ENCODE measurements around the gene CXCL8. TPM values are rescaled to one million over a fixed set of nuclear protein-coding genes. Genes with fewer than 3 reads are reported as not detected.

Gene CXCL8
- polyA plus RNA-seq, 2 of the 4 experiments (the other 2 are of a cell fraction) = 4.4 to 57.2 TPM

DNA sequence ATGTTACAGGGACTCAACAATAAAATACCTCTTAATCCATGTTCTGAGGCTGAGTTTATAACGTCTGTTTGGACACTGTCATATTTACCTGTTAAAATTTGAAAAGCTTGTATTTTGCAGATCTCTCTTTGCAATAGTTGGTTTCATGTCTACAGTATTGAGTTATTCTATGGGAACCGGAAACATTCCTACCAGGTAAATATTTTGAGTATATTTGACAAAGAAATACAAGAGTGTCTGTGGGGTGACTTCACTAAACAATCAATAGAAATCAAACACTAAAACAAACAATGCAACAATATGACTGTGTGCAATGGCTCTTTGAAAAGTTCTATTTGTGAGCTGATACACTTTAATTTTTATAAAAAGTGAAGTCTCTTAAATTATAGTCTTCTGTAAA is 47.7 kb upstream of the CXCL8 start:
- no peak overlapping the region for H3K4me3 ChIP-seq
- DNase-seq (ENCODE audit: low read depth in 1 of 2, low spot score in 1 of 2) = no peak
- WGBS (ENCODE audit: missing lambda C conversion rate) = 2% methylated on average over 2 of the region's 2 CpGs
- no peak for FAIRE-seq
- ChIA-PET POLR2A (no interaction called here), CTCF (no interaction called here)
- no peak for ATAC-seq
- TF ChIP-seq KDM1A (IDR thresholded peaks at IDR 0.05; ENCODE audit: low read depth) = no peak
- no peak for TF ChIP-seq GATA3 (IDR thresholded peaks at IDR 0.05; ENCODE audit: borderline replicate concordance)
- TF ChIP-seq CBX2 (IDR thresholded peaks at IDR 0.05; ENCODE audit: borderline replicate concordance, low read depth) = no peak
- no peak for TF ChIP-seq KDM5A (IDR thresholded peaks at IDR 0.05)
- TF ChIP-seq FOSB (CRISPR knock-in tag; IDR thresholded peaks at IDR 0.05) = no peak
- TF ChIP-seq CHD2 (IDR thresholded peaks at IDR 0.05; ENCODE audit: low read length, partially characterized antibody) = no peak
- no peak for TF ChIP-seq POLR2AphosphoS2 (conservative IDR thresholded peaks at IDR 0.05; ENCODE audit: low read length)
- no peak for TF ChIP-seq FOXS1 (CRISPR knock-in tag; IDR thresholded peaks at IDR 0.05)
- TF ChIP-seq, protein P1, sequence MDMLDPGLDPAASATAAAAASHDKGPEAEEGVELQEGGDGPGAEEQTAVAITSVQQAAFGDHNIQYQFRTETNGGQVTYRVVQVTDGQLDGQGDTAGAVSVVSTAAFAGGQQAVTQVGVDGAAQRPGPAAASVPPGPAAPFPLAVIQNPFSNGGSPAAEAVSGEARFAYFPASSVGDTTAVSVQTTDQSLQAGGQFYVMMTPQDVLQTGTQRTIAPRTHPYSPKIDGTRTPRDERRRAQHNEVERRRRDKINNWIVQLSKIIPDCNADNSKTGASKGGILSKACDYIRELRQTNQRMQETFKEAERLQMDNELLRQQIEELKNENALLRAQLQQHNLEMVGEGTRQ (IDR thresholded peaks at IDR 0.05) = no peak
- TF ChIP-seq, protein P2, sequence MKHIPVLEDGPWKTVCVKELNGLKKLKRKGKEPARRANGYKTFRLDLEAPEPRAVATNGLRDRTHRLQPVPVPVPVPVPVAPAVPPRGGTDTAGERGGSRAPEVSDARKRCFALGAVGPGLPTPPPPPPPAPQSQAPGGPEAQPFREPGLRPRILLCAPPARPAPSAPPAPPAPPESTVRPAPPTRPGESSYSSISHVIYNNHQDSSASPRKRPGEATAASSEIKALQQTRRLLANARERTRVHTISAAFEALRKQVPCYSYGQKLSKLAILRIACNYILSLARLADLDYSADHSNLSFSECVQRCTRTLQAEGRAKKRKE (CRISPR knock-in tag; IDR thresholded peaks at IDR 0.05; ENCODE audit: low read depth) = no peak
- TF ChIP-seq, protein P3, sequence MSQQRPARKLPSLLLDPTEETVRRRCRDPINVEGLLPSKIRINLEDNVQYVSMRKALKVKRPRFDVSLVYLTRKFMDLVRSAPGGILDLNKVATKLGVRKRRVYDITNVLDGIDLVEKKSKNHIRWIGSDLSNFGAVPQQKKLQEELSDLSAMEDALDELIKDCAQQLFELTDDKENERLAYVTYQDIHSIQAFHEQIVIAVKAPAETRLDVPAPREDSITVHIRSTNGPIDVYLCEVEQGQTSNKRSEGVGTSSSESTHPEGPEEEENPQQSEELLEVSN (IDR thresholded peaks at IDR 0.05; ENCODE audit: borderline replicate concordance, low read depth) = no peak
- TF ChIP-seq, protein P4, sequence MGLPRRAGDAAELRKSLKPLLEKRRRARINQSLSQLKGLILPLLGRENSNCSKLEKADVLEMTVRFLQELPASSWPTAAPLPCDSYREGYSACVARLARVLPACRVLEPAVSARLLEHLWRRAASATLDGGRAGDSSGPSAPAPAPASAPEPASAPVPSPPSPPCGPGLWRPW (IDR thresholded peaks at IDR 0.05) = no peak
- TF ChIP-seq ZFP36 (IDR thresholded peaks at IDR 0.05; ENCODE audit: borderline replicate concordance, partially characterized antibody) = no peak
- no peak for TF ChIP-seq JUNB (IDR thresholded peaks at IDR 0.05)
- no peak for TF ChIP-seq BHLHE40 (IDR thresholded peaks at IDR 0.05; ENCODE audit: low read depth, low read length)
- TF ChIP-seq HOXB5 (CRISPR knock-in tag; IDR thresholded peaks at IDR 0.05) = no peak
- no peak for TF ChIP-seq RCOR1 (IDR thresholded peaks at IDR 0.05; ENCODE audit: low read depth, low read length)
- H3K4me2 ChIP-seq = peak overlapping the region; percentile 47
- peak overlapping the region; percentile 21; a peak in 3 of 6 replicates for H3K27ac ChIP-seq
- H3K4me1 ChIP-seq = peaks cover 28% of the 10 kb centered on the region
- no peaks in the 10 kb centered on the region for H3K9me3 ChIP-seq

DNA sequence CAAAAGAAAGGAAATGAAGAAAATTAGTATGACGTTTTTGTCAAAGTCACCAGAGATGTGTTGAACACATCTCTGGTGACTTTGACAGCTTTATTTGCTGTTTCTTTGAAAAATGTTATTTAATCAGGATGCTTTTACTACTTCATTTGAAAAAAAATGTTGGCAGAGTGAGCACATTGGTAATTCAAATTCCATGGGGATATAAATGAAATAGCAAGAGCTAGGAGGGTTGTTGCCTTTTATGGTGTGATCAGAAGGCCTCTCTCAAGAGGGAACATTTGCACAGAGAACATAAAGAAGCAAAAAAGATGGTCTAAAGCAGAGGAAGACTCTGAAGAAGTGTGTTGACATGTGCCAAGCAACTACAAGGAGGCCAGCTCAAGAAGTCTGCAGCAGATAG is 46.6 kb upstream of the CXCL8 start:
- TF ChIP-seq JUN (IDR thresholded peaks at IDR 0.05) (no peak), FOSL2 (IDR thresholded peaks at IDR 0.05) (no peak), FOSL2 (CRISPR knock-in tag; IDR thresholded peaks at IDR 0.05) (no peak), MAFK (IDR thresholded peaks at IDR 0.05; ENCODE audit: partially characterized antibody) (no peak), EHF (CRISPR knock-in tag; IDR thresholded peaks at IDR 0.05) (no peak), CHD2 (IDR thresholded peaks at IDR 0.05; ENCODE audit: low read length, partially characterized antibody) (no peak), KDM1A (IDR thresholded peaks at IDR 0.05; ENCODE audit: low read depth) (no peak)
- TF ChIP-seq, protein P5, sequence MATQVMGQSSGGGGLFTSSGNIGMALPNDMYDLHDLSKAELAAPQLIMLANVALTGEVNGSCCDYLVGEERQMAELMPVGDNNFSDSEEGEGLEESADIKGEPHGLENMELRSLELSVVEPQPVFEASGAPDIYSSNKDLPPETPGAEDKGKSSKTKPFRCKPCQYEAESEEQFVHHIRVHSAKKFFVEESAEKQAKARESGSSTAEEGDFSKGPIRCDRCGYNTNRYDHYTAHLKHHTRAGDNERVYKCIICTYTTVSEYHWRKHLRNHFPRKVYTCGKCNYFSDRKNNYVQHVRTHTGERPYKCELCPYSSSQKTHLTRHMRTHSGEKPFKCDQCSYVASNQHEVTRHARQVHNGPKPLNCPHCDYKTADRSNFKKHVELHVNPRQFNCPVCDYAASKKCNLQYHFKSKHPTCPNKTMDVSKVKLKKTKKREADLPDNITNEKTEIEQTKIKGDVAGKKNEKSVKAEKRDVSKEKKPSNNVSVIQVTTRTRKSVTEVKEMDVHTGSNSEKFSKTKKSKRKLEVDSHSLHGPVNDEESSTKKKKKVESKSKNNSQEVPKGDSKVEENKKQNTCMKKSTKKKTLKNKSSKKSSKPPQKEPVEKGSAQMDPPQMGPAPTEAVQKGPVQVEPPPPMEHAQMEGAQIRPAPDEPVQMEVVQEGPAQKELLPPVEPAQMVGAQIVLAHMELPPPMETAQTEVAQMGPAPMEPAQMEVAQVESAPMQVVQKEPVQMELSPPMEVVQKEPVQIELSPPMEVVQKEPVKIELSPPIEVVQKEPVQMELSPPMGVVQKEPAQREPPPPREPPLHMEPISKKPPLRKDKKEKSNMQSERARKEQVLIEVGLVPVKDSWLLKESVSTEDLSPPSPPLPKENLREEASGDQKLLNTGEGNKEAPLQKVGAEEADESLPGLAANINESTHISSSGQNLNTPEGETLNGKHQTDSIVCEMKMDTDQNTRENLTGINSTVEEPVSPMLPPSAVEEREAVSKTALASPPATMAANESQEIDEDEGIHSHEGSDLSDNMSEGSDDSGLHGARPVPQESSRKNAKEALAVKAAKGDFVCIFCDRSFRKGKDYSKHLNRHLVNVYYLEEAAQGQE (IDR thresholded peaks at IDR 0.05) = no peak
- Histone ChIP-seq H3K4me3 (no peak overlapping the region), H3K4me1 (peaks cover 28% of the 10 kb centered on the region), H3K9me3 (no peaks in the 10 kb centered on the region), H3K27ac (0 out of 6 replicates have a peak overlapping the region, but pooled peaks of 1 of the 2 experiments have one; percentile 10), H3K4me2 (no peak overlapping the region)
- 92% methylated on average over 1 of the region's 1 CpG for WGBS (ENCODE audit: missing lambda C conversion rate)
- FAIRE-seq (no peak), DNase-seq (ENCODE audit: low read depth in 1 of 2, low spot score in 1 of 2) (no peak), ATAC-seq (no peak)
- ChIA-PET CTCF (interaction anchor here (1.0 kb wide), 1 partner anchor 37 kb away, joined by 3 read pairs; no protein-coding TSS in a partner anchor), POLR2A (no interaction called here)

All from A549 (cell line).